Activated CD8-positive, alpha-beta T cell treated with anti-CD3 and anti-CD28 coated beads for 36 hours (primary cell): ENCODE results near the gene RGL4. TPM values are rescaled to one million over a fixed set of nuclear protein-coding genes. Genes with fewer than 3 reads are reported as not detected.
"Not testable (repeated sequence)": the region's sequence is repeated elsewhere in the genome, so short reads cannot be mapped to it uniquely, and the experiment has no call there.

Source experiments
- ATAC-seq: fragments of 200-7000 bp; cut with Tn5 transposase; one replicate; pipeline ENCODE4 v1.10.0; 2021; ENCODE audit warnings: mild to moderate bottlenecking, moderate library complexity
- CTCF ChIA-PET: fragments of 350-600 bp; sonication (Branson Sonifier 250); formaldehyde crosslinking; loops from one replicate; lab custom pipeline; 2021; ENCODE audit warnings: antibody characterized with exemption; lab: Charles Lee
- POLR2A ChIA-PET: fragments of 350-600 bp; sonication (Branson Sonifier 250); formaldehyde crosslinking; loops from one replicate; lab custom pipeline; 2021; ENCODE audit warnings: antibody characterized with exemption; lab: Charles Lee
- DNase-seq: peaks from one replicate; pipeline ENCODE4 v3.0.0-alpha.2; 2020
- H3K27ac Mint-ChIP-seq: one replicate; pipeline ENCODE4 v1.8.0; 2021; ENCODE audit warnings: mild to moderate bottlenecking, mixed read lengths
- H3K27me3 Mint-ChIP-seq: one replicate; pipeline ENCODE4 v1.8.0; 2021; ENCODE audit warnings: mixed read lengths
- H3K36me3 Mint-ChIP-seq: one replicate; pipeline ENCODE4 v1.8.0; 2021; ENCODE audit warnings: low read depth, mixed read lengths
- H3K4me1 Mint-ChIP-seq: one replicate; pipeline ENCODE4 v1.8.0; 2021; ENCODE audit warnings: low read depth, mixed read lengths
- H3K4me3 Mint-ChIP-seq: one replicate; pipeline ENCODE4 v1.8.0; 2021; ENCODE audit warnings: mild to moderate bottlenecking, moderate library complexity, mixed read lengths
- H3K9me3 Mint-ChIP-seq: one replicate; pipeline ENCODE4 v1.8.0; 2021; ENCODE audit warnings: mixed read lengths
- intact Hi-C: fragments of 100-400 bp; cut with micrococcal nuclease; formaldehyde crosslinking; loops from one replicate; pipeline ENCODE4 v1.10.0; 2022
- total RNA-seq, 2 experiments: library from RNA; stranded (reverse); gene quantifications; one replicate each; pipeline ENCODE4 v1.2.3, GENCODE V29; 2021
- TF ChIP-seq, protein P1 (sequence below): fragments of 200-600 bp; IDR thresholded peaks from one replicate; pipeline ENCODE4 v1.8.0; 2022; ENCODE audit warnings: antibody characterized with exemption, mild to moderate bottlenecking

RGL4 gene, protein sequence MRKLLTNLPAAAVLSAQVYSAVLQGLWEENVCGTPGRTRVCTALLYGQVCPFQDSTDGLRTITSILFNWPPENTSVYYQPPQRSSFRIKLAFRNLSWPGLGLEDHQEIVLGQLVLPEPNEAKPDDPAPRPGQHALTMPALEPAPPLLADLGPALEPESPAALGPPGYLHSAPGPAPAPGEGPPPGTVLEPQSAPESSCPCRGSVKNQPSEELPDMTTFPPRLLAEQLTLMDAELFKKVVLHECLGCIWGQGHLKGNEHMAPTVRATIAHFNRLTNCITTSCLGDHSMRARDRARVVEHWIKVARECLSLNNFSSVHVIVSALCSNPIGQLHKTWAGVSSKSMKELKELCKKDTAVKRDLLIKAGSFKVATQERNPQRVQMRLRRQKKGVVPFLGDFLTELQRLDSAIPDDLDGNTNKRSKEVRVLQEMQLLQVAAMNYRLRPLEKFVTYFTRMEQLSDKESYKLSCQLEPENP
- total RNA-seq: 10 to 100 TPM; 11.9 to 16.7 TPM

DNA sequence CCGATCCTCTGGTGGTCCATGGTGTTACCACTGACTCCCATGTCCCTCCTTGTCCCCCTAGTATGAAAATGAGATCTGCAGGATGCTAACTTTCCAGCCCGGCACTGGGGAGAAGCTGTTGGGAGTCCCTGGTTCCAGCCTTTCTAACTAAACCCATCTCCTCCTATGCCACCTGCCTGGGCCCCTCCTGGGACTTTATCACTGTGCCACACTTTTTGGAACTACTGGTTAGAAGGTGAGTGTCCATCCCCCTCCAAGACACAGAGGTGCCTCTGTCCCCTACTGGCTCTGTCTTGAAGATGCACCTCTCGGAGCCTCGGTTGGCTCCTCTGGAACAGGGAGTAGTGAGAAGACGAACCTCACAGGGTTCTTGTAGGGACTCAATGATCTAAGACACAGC is at the start of gene RGL4:
Gene RGL4 (plus strand): TSS at position 301 of the 400 bp plus-strand sequence. CDS start 1,018 bp downstream, outside the sequence.
- DNase-seq: no peak
- Mint-ChIP-seq H3K27me3 (no peaks in the 10 kb centered on the region), H3K4me3 (no peak within 1 kb of the TSS), H3K27ac (no peak within 1 kb of the TSS), H3K36me3 (peaks cover 23% of the 10 kb centered on the region), H3K9me3 (no peaks in the 10 kb centered on the region), H3K4me1 (peaks cover 10% of the 10 kb centered on the region)
- ChIA-PET CTCF (no interaction called here), POLR2A (no interaction called here)
- TF ChIP-seq, protein P1, sequence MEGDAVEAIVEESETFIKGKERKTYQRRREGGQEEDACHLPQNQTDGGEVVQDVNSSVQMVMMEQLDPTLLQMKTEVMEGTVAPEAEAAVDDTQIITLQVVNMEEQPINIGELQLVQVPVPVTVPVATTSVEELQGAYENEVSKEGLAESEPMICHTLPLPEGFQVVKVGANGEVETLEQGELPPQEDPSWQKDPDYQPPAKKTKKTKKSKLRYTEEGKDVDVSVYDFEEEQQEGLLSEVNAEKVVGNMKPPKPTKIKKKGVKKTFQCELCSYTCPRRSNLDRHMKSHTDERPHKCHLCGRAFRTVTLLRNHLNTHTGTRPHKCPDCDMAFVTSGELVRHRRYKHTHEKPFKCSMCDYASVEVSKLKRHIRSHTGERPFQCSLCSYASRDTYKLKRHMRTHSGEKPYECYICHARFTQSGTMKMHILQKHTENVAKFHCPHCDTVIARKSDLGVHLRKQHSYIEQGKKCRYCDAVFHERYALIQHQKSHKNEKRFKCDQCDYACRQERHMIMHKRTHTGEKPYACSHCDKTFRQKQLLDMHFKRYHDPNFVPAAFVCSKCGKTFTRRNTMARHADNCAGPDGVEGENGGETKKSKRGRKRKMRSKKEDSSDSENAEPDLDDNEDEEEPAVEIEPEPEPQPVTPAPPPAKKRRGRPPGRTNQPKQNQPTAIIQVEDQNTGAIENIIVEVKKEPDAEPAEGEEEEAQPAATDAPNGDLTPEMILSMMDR: no peak
- intact Hi-C loops: loop anchor here (10.0 kb wide), 1 partner anchor 384 kb away; no protein-coding TSS in a partner anchor
- no peak for ATAC-seq

DNA sequence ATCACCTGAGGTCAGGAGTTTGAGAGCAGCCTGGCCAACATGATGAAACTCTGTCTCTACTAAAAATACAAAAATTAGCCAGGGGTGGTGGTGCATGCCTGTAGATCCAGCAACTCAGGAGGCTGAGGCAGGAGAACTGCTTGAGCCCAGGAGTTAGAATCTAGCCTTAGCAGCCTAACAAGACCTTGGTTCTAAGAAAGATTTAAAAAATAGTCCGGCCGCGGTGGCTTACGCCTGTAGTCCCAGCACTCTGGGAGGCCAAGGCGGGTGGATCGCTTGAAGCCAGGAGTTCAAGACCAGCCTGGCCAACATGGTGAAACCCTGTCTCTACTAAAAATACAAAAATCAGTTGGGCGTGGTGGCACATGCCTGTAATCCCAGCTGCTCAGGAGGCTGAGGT is 44.3 kb upstream of the RGL4 start:
- H3K4me1 Mint-ChIP-seq, CTCF ChIA-PET, H3K9me3 Mint-ChIP-seq, H3K36me3 Mint-ChIP-seq, DNase-seq, H3K27me3 Mint-ChIP-seq, ATAC-seq, H3K4me3 Mint-ChIP-seq, POLR2A ChIA-PET, H3K27ac Mint-ChIP-seq, intact Hi-C loops: not testable (repeated sequence)

DNA sequence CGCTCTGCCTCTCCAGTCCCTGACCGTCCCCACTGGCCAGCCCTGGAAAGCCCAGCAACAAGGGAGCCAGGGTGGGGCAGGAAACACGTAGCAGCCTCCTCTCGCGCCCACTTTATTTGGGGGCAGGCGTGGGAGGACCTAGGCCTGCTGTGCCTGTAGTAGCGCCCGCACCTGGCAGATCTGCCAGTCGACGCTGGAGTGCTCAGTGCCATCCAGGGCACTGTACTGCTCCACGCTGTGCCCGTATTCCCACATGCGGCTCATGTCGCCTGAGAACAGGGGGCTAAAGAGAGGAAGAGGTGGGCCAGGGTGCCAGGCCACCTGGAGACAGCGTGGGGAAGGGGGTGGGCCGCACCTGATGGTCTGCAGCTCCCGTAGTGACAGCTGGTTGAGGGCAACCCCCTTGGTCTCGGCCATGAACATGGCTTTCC is 41.7 kb upstream of the RGL4 start:
- intact Hi-C loops: no loop called here
- ATAC-seq: no peak

DNA sequence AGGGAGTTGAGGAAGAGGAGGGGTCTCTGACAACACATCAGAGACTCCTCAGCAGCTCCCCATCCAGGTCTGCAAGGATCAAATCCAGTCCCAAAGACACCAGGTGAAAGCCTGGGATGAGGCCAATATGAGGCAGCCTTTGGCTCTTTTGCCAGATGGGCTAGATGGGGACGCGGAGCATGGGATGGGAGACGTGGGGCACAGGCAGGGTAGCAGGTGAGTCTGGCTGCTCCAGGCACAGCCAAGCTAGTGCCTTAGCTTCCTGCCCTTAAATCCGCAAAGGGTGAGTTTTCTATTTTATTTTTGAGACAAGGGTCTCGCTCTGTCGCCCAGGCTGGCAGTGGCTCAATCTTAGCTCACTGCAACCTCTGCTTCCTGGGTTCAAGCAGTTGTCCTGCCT is 39.1 kb upstream of the RGL4 start:
- Mint-ChIP-seq H3K9me3 (no peaks in the 10 kb centered on the region), H3K27ac (no peak overlapping the region)

More for the DNA sequence above, 41.7 kb upstream of the RGL4 start:
- no peaks in the 10 kb centered on the region for H3K27me3 Mint-ChIP-seq
- H3K36me3 Mint-ChIP-seq: peaks cover 1% of the 10 kb centered on the region
- no peaks in the 10 kb centered on the region for H3K9me3 Mint-ChIP-seq
- no peak for DNase-seq
- POLR2A ChIA-PET: no interaction called here
- no peak overlapping the region for H3K27ac Mint-ChIP-seq
- H3K4me3 Mint-ChIP-seq: no peak overlapping the region
- TF ChIP-seq, protein P1: no peak
- CTCF ChIA-PET: interaction anchor here (1.4 kb wide), 1 partner anchor 58 kb away, joined by 3 read pairs; no protein-coding TSS in a partner anchor
- no peaks in the 10 kb centered on the region for H3K4me1 Mint-ChIP-seq

DNA sequence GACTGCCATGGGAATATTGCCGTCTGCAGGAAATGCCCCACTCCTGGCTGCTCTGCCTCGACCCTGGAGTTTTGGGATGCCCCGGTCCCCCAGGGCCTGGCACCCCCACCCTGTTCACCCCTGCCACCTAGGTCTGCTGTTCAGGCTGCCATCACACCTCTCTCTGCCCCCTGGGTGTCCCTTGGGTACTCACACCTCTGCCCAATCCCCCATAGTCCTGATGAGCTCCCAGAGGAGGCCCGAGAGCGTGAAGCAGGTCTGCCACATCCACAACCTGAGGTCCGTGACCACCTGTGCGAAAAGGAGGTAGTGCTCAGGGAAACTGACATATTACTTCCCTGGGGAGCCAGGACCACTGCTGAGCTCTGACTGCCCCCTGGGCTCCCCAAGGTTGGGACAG is 38.5 kb upstream of the RGL4 start:
- Mint-ChIP-seq H3K4me3 (no peak overlapping the region), H3K27me3 (no peaks in the 10 kb centered on the region), H3K27ac (no peak overlapping the region), H3K9me3 (no peaks in the 10 kb centered on the region), H3K4me1 (no peaks in the 10 kb centered on the region), H3K36me3 (no peaks in the 10 kb centered on the region)
- POLR2A ChIA-PET: interaction anchor here (1.2 kb wide), 1 partner anchor 11 kb away, joined by 3 read pairs; no protein-coding TSS in a partner anchor
- intact Hi-C loops: no loop called here
- no peak for DNase-seq
- CTCF ChIA-PET: no interaction called here
- TF ChIP-seq, protein P1: no peak
- no peak for ATAC-seq

More for the DNA sequence above, 39.1 kb upstream of the RGL4 start:
- Mint-ChIP-seq H3K4me3 (no peak overlapping the region), H3K36me3 (no peaks in the 10 kb centered on the region), H3K4me1 (no peaks in the 10 kb centered on the region), H3K27me3 (no peaks in the 10 kb centered on the region)
- no peak for ATAC-seq
- POLR2A ChIA-PET: interaction anchor here (1.2 kb wide), 1 partner anchor 11 kb away, joined by 3 read pairs; no protein-coding TSS in a partner anchor
- intact Hi-C loops: no loop called here
- CTCF ChIA-PET: no interaction called here
- no peak for DNase-seq
- TF ChIP-seq, protein P1: no peak
